ENCODE data around the gene NPBWR2.
A peak's percentile ranks its signal among the peaks of the same experiment; 100 is the strongest.

NPBWR2 gene, protein sequence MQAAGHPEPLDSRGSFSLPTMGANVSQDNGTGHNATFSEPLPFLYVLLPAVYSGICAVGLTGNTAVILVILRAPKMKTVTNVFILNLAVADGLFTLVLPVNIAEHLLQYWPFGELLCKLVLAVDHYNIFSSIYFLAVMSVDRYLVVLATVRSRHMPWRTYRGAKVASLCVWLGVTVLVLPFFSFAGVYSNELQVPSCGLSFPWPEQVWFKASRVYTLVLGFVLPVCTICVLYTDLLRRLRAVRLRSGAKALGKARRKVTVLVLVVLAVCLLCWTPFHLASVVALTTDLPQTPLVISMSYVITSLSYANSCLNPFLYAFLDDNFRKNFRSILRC

DNA sequence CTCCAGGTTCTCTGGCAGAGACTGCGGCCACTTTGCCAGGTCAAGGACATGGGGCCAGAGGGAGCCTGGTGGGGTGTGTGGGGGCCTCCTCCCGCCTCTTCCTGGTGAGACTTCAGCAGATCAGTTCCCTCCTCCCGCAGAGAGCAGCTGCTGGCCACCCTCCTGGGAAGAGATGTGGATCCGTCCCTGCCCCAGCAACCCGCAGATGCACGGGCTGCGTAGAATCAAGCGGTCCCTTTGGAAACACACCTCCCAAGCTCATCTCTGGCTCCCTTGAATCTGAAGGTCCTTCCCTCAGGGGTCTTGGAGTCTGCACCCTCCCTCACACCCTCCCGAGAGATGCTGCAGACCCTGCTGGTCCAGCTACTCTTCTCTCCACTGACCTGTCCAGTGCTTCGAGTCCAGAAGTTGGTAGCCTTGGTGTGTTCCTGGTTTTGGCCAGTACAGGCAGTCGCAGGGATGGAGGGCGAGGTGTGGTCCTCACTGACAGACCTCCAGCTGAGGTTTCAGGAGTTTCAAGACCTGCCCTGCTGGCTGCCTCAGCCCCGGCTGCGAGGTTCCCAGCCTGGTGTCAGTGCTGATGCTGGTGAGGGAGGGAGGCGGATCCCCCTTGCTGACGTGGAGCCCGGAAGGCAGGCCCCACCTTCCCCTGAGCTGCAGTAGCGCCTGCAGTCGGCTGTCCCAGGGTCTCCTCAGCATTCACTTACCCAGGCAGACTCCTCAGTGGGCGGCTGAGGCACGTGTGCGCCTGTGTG is at the start of gene NPBWR2:
NPBWR2 (minus strand) TSS at position 585 of the 755 bp plus-strand sequence. CDS start 734 bp downstream, outside the sequence.
- no peak for DNase-seq

DNA sequence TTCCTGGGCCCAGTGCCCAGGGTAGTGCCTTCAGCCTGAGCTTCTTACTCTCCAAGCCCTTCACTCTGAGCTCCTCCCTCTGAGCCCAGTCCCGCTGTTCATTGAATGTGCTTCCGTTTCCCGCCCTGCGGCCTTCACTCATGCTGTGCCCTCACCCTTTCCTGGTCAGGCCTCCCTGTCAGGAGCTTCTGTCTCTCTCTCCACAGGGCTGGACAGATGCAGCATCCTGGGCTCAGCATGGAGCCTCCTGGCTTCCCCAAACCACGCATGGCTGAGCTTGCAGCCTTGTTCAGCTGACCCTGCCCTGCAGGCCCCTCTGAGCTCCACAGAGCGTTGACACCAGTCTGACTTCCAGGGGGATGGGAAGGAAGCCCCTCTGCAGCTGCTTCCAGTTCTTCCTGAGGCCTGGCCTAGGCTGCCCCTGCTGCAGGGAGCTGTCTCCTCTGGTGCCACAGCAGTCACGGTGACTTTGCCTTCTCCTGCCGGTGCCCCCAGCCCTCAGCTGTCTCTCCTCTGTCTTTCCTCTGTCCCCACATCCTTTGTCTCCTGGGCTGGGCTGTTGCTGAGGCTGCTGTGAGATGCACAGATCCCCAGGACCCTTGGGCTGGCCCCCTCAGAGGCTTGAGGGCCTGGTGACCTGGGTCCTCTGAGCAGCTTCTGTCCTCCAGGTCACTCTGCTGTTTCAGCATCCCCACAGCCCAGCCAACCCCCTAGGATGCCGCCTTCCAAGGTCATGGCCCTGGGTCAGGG is 48.9 kb upstream of the NPBWR2 start:
- no peak for DNase-seq

DNA sequence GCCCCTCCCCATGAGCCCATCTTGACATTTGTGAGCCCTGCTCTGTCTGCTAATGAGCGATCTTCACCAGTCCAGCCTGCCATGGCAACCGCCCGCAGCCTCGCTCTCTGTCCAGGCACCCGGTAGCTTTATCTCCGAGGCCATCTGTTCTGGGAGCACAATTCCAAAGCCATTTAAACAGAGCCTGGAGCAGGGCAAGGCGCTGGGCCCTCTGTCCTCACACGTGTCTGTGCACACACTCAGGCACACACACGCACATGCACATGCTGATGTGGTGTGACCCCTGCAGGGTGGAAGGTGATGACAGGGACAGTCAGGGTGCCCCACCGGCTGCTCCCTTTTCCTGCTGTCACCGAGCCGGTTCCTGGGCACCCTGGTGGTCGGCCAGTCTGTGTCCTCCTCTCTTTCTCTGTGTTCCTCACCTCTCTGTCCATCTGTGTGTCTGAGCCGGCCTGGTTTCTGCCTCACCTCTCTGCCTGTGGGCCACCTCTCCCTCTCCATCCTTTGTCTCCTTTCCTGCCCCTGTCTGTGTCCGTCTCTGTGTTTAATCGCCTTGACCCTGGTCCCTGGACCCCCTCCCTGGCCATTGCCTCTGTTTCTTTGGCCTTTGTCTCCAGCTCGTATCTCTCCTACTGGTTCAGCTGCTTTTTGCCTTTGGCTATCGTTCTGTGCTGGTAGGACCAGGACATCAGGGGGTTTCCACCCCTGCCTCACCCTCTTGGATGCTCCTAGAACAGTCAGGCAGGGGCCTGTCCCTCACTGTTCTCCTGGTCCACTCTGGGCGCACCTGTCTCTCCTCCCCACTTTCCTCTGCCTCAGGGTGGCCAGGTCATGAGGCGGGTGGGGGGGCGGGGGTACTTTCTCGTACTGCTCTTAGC is 48.1 kb upstream of the NPBWR2 start:
- no peak for DNase-seq

DNA sequence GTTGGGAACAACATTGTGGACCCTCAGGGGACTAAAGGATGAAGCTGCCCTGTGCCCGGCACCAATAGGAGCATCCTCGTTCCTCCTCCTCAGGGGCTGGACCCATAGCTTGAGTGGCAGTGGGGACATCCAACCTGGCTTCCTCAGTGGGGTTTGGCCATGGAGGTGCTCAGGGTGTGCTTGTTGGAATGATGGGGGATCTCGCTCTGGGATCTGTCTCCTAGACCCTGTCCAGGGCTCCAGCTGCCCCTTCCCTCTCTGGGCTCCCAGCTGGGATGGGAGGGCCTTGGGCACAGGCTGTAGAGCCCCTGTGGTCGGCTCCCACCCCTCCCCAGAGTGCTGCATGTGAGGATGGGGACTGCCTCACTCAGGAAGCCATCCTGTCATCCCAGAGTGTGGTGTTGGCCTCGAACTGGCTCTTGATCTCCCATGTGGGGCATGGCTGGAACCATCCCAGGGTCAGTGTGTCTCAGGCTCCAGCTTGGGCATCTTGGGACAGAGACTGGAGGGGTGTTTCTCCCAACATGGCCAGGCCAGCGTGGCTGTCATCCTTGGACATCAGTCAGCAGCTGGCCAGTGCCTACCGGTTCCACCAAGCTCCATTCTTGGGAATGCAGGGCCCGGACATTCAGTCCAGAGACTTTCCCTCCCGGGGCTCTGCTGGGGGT is 47.4 kb upstream of the NPBWR2 start:
- DNase-seq = no peak

DNA sequence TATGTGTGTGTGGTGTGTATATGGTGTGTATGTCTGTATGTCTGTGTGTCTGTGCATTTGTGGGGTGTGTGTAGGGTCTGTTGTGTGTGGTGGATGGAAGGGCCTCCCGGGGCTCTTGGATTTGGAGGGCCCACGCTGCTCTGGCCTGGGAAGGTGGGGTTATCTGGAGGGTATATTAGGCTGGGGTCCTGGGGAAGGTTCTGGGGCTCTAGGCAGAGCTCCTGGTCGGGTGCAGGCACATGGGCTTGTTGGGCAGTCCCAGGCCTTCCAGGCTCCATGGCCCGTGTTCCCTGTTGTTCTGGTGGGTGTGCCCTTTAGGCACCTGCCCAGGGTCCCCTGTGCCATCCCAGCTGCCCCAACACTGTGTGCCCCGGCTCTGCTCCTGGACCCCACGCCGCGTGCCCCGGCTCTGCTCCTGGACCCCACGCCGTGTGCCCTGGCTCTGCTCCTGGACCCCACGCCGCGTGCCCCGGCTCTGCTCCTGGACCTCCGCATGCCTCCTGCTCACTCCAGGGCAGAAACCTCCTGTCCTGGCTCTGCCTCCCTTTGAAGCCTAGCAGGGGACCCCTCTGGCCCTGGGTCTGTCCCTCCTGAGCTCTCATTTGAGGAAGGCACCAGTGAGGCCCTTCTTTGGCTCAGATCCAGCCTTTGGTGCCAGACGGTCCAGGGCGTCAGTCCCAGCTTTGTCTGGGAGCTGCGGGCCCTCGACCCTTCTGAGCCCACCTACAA is 46.7 kb upstream of the NPBWR2 start:
- no peak for DNase-seq

DNA sequence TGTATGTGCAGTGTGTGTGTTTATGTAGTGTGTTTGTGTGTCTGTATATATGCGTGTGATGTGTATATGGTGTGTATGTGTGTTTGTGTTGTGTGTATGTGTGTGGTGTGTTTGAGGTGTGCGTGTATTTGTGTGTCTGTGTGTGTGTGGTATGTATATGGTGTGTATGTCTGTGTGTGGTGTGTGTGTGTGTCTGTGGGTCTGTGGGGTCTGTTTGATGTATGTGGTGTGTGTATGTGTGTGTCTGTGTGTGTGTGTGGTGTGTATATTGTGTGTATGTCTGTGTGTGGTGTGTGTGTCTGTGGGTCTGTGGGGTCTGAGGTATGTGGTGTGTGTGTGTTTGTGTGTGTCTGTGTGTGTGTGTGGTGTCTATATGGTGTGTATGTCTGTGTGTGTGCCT is 46.0 kb upstream of the NPBWR2 start:
- DNase-seq = no peak

DNA sequence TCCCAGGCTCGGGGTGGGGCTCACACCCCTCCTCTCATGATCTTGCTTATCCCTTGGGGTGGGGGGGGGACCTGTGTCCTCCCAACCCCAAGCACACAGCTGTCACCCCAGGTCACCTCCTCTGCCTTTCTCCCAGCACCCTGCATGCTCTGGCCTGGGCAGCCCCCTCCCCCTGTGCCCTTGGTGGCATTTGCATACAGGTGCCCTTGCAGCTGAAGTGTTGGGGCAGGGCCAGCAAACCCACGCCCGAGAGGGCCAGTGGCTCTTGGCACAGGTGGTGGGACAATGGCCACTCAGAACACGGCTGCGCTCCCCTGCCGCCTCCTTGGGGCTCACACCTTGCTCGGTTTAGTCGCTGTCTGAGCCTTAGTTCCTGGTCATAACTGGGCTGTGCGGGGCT is 45.5 kb upstream of the NPBWR2 start:
- DNase-seq = no peak

DNA sequence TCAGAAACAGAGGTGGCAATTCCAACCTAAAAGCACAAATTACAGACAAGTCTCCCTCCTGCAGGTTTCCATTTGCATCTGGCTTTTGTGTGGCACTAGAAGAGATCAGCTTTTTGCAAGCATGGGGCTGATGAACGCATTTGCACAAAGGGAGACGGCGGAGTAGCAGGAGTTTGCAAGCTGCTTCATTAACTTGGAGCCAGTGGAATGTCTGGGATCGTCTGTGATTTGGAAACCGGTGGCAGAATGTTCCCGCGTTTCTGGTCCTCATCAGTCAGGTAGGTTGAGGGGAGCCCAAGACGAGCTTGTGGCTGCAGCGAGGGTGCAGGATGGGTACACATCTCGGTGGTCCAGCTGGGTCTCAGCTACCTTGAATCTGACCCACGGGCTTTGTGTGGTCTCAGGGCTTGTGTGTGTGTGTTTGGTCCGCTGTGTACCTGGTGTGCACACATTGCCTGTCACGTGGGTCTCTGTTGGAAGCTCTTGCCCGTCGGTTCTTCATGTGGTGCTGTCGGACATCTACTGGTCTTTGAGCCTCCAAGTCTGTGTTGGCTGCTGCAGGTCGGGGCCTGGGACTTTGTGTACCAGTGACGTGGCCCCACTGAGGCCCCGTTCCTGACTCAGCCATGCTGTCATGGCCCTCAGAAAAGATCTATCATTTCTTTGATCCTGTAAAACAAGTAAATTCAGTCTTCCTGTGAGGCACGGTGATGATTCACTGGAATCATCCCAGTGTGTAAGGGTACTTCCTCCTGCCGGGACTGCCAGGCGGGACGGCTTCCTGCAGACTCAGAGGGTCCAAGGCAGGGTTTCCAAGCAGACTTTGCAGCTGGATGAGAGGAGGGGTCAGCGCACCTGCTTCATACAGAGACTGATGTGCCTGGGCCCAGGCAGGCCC is 44.5 kb upstream of the NPBWR2 start:
- no peak for DNase-seq

DNA sequence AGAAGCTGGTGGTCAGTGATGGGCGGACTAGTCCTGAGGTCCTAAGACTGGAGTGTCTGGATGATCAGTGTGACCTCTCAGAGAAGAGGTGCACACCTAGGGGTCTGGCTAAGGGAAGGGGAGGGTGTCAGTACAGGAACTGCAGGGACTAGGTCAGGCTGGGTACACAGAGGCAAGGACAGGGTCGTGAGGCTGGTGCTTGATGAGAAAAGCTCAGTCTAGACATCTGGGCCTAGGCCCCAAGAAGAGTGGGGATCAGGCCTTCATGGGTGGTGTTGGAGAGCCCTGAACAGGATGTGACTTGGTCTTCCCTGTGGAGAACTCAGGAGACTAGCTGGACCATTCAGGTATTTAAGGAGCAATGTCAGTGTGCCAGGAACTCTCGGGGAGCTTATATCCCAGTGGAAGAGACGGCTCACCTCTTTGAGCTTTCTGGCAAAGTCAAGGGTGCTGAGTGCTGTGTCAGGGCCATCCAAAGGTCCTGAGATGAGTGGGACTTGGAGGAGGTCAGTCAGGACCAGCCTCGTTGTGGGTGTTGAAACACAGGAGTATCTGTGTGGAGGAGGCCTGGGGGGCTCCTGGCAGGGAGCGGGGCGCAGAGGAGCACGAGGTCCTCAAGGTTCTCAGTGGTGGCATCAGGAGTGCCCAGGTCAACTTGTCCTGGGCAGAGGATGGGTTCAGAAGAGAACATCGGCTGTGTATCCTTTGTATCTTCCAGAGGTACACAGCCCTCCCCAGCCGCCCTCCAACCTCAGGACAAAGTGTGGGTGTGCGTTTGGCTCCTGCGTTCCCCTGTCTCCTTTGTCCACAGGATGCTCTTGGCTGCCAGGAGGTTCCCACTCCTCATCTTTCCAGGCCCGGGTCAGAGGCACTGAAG is 43.6 kb upstream of the NPBWR2 start:
- no peak for DNase-seq

DNA sequence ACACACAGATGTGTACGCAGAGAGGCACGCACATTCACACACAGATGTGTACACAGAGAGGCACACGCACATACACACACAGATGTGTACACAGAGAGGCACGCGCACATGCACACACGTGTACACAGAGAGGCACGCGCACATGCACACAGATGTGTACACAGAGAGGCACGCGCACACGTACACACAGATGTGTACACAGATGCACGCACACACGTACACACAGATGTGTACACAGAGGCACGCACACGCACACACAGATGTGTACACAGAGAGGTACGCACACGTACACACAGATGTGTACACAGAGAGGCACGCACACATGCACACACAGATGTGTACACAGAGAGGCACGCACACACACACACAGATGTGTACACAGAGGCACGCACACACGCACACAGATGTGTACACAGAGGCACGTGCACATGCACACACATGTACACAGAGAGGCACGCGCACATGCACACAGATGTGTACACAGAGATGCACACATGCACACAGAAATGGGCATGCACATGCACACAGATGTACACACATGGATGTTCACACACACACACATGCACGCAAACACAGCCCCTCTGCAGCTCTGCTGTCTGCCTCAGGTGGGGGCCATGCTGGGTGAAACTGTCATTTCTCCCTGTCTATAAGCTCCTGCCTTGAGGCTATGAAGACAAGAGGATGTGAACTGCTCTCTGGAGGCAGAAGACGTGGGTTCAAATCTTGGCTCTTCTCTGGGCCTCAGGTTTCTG is 42.6 kb upstream of the NPBWR2 start:
- no peak for DNase-seq

DNA sequence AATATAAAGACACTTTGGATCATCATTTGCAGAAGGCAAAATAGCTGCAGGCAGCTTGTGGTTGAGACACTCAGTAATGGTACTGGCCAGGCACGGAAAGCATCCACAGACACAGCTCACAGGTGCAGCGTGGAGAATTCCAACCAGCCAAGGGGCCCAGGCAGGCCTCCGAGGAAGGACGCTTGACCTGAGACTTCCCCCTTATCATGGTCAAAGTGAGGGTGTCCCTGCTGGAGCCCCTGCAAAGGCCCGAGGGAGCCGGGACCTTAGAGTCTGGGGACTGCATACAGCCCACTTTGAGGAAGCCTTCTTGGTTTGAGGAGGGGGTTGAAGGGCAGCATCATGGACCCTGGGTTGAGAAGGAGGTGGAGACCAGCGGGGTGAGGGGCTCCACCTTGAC is 41.8 kb upstream of the NPBWR2 start:
- no peak for DNase-seq

DNA sequence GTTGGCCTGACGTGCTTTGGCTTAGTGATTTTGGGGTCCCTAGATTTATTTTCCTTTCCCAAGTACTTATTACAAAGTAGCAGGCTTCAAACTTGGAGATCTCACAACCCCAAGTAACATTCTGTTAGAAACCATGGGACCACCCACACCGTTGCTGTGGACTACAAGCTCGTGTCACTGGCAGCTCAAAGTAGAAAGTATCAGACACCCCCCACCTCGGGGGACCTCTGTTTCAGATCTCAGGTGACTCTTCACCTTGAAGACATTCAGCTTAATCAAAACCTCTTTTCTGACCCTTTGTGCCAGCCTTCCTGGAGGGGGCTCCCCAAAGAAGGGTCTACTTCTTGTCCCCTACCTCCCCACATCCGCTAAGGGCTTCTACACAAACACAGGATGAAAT is 41.2 kb upstream of the NPBWR2 start:
- DNase-seq = no peak

DNA sequence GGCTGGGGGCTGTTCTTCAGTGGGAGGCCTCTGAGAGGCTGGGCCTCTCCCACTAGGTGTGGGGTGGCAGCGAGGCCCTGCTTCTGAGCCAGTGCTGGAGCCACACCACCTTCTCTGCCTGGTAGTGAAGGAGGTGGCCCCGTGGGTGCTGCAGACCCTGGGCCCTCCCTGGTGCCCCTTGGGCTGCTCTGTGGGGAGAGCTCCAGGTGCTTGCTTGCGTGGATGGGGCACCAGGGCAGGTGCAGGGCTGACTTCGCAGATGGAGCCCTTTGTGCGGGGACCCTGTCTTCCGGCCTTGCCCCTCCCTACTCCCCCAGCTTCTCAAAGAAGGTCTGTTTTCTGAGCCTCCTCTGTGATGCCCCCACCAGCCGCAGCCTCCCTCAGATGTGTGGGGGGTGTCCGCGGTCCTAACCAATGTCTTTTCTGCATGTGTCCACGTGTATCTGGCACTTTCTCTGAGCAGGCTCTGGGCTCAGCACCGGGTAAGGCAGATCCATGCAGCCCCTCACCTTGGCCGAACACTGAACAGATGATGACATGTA is 39.6 kb upstream of the NPBWR2 start:
- no peak for DNase-seq

DNA sequence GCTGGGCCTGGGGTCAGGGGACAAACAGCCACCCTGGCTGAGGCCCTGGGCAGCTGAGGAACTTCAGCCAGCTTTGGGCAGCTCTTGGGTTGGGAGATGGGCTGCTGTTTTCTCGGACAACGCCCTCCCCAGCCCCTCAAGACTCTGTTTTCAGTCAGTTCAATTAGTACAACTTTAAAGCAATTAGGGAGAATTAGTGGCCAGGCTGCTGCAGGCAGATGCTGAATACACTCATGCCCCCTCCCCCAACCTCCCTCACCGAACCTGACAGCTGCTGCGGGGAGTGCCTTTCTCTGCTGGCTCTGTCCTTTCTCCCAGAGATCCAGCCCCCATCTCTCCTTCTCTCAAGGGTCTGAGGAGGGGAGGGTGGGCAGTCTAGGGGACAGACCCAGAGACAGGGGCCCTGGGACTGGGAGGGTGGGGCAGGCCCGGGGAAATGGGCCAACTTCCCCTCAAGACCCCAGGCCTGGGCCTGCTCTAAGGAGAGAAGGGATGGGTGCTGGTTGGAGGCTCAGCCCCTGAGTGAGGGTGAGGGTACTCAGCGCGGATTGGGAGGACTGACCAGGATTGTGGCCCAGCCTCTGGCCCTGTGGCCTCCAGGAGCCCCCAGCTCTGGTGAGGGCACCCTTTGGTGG is 39.1 kb upstream of the NPBWR2 start:
- peak; percentile 17 for DNase-seq

DNA sequence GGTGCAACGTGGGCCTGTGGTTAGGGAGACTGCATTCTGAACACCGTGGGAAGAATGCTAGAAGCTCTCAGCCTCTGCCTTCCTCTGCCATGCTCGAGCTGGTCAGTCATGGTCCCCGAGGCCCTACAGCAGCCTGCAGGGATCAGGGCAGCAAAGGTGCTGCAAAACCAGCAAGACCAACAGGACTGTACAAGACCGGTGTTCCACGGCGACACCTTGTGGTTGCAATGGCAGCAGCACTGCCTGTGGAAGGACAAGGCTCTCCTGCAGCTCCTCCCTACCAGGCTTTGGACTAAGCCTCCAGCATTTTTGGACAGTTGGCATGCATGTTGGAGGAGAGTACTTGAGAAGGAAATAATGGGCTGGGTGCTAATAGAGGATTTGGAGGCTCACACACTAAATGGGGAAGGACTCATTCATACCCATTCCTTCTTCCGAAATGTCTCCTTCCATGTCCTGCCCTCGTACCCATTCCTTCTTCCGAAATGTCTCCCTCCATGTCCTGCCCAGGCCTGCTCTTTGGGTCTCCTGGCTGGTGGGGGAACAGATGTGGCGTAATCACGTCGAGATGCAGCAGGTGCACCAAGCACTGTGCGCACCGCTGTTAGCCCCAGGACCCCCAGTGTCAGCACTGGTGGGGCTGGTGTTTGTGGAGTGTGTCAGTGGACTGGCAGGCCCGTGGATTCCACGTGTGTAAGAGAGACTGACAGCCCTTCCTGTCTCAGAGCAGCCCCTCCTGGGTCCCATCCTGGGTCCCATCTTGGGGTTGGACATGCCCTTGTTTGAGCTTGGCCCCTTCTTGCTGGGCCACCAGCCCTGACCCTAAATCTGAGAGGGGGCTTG is 38.3 kb upstream of the NPBWR2 start:
- DNase-seq = no peak

DNA sequence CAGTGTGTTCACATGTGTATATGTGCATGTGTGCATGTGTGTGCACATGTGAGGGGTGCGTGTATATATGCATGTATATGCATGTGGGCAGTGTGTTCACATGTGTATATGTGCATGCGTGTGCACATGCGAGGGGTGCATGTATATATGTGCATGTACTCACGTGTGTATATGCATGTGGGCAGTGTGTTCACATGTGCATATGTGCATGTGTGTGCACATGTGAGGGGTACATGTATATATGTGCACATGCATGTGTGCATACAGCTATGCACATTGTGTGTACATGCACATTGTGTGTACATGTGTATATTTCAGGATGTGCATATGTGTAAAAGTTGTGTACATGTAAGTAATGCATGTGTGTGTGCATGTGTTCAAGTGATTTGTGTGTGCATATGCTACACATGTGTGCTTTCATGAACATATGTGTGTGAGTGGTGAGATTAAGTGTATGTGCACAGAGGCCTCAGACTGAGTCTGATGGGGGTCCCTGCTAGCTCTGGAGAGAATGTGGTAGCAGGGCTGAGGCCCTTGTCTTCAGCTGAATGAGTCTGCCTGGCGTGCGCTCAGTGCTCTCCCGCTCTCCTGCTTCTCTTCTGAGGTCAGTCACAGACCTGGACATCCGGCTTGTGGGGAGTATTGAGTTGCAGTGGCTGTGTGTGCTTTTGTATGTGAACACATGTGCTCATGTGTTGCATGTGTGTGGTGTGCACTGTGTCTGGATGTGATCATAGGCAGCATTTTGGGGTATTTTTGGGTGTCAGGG is 37.0 kb upstream of the NPBWR2 start:
- DNase-seq = no peak
